H9 (cell line): ENCODE measurements around the gene RITA1. TPM values are rescaled to one million over a fixed set of nuclear protein-coding genes. Genes with fewer than 3 reads are reported as not detected.
A peak's percentile ranks its signal among the peaks of the same experiment; 100 is the strongest.

ENCODE experiments used
- DNase-seq: peaks from one replicate; pipeline ENCODE4 v3.0.0-alpha.2; 2017
- H2AFZ ChIP-seq: one replicate; pipeline ENCODE4 v1.6.1; 2013; ENCODE audit warnings: mild to moderate bottlenecking, low read length, control low read depth, moderate library complexity
- H2AK5ac ChIP-seq: 2 replicates; pipeline ENCODE4 v1.6.1; 2013; ENCODE audit warnings: low read length, control low read depth, mixed read lengths; ENCODE audit not compliant: insufficient read length
- H2BK120ac ChIP-seq: one replicate; pipeline ENCODE4 v1.6.1; 2013; ENCODE audit warnings: low read depth, mild to moderate bottlenecking, low read length, control low read depth, inconsistent platforms; ENCODE audit not compliant: poor library complexity, severe bottlenecking
- H2BK12ac ChIP-seq: 2 replicates; pipeline ENCODE4 v1.6.1; 2013; ENCODE audit warnings: low read length, control low read depth, mixed read lengths, low read depth; ENCODE audit not compliant: insufficient read length
- H2BK15ac ChIP-seq: 2 replicates; pipeline ENCODE4 v1.6.1; 2013; ENCODE audit warnings: low read depth, low read length, control low read depth
- H2BK20ac ChIP-seq: one replicate; pipeline ENCODE4 v1.6.1; 2013; ENCODE audit warnings: low read depth, mild to moderate bottlenecking, low read length, control low read depth, inconsistent platforms; ENCODE audit not compliant: poor library complexity, severe bottlenecking
- H2BK5ac ChIP-seq: 2 replicates; pipeline ENCODE4 v1.6.1; 2013; ENCODE audit warnings: low read length, control low read depth, mixed read lengths; ENCODE audit not compliant: insufficient read length
- H3K14ac ChIP-seq: 2 replicates; pipeline ENCODE4 v1.6.1; 2013; ENCODE audit warnings: low read length, control low read depth; ENCODE audit not compliant: insufficient read depth
- H3K18ac ChIP-seq: 2 replicates; pipeline ENCODE4 v1.6.1; 2013; ENCODE audit warnings: low read depth, mild to moderate bottlenecking, mixed read lengths, low read length, control low read depth; ENCODE audit not compliant: insufficient read length
- H3K23ac ChIP-seq: 2 replicates; pipeline ENCODE4 v1.6.1; 2013; ENCODE audit warnings: low read length, control low read depth, mixed read lengths, low read depth; ENCODE audit not compliant: insufficient read length
- H3K23me2 ChIP-seq: 2 replicates; pipeline ENCODE4 v1.6.1; 2013; ENCODE audit warnings: low read depth, mild to moderate bottlenecking, mixed read lengths, low read length, control low read depth; ENCODE audit not compliant: insufficient read length, poor library complexity, severe bottlenecking
- H3K27ac ChIP-seq: 2 replicates; pipeline ENCODE4 v1.5.1; 2013; ENCODE audit warnings: low read length, control low read depth, mixed read lengths, low read depth; ENCODE audit not compliant: insufficient read length
- H3K27me3 ChIP-seq: 2 replicates; pipeline ENCODE4 v1.6.1; 2013; ENCODE audit warnings: low read length, control low read depth, inconsistent platforms; ENCODE audit not compliant: insufficient read depth
- H3K4ac ChIP-seq: 2 replicates; pipeline ENCODE4 v1.6.1; 2013; ENCODE audit warnings: low read depth, mild to moderate bottlenecking, control low read depth, inconsistent platforms, low read length, moderate library complexity
- H3K4me1 ChIP-seq: 2 replicates; pipeline ENCODE4 v1.6.1; 2013; ENCODE audit warnings: low read length, control low read depth, inconsistent platforms; ENCODE audit not compliant: insufficient read depth
- H3K4me2 ChIP-seq: 2 replicates; pipeline ENCODE4 v1.6.1; 2013; ENCODE audit warnings: low read length, control low read depth, mixed read lengths; ENCODE audit not compliant: insufficient read length, insufficient read depth
- H3K56ac ChIP-seq: 2 replicates; pipeline ENCODE4 v1.6.1; 2013; ENCODE audit warnings: low read depth, mild to moderate bottlenecking, mixed read lengths, low read length, control low read depth; ENCODE audit not compliant: insufficient read length
- H3K79me1 ChIP-seq: 2 replicates; pipeline ENCODE4 v1.6.1; 2013; ENCODE audit warnings: low read depth, mild to moderate bottlenecking, moderate library complexity, low read length, control low read depth, inconsistent platforms; ENCODE audit not compliant: insufficient read depth, poor library complexity, severe bottlenecking
- H3K79me2 ChIP-seq: 2 replicates; pipeline ENCODE4 v1.6.1; 2013; ENCODE audit warnings: low read length, control low read depth, inconsistent platforms; ENCODE audit not compliant: insufficient read depth
- H3K9ac ChIP-seq: 2 replicates; pipeline ENCODE4 v1.6.1; 2013; ENCODE audit warnings: low read length, control low read depth, mixed read lengths; ENCODE audit not compliant: insufficient read length; ENCODE audit errors: extremely low read depth
- H3K9me3 ChIP-seq: one replicate; pipeline ENCODE4 v1.6.1; 2013; ENCODE audit warnings: low read depth, low read length, inconsistent platforms; ENCODE audit not compliant: control insufficient read depth
- H3T11ph ChIP-seq: one replicate; pipeline ENCODE4 v1.6.1; 2013; ENCODE audit warnings: mild to moderate bottlenecking, low read length, control low read depth, inconsistent platforms
- H4K20me1 ChIP-seq: one replicate; pipeline ENCODE4 v1.6.1; 2013; ENCODE audit not compliant: control insufficient read depth, insufficient read length, insufficient read depth
- H4K5ac ChIP-seq: 2 replicates; pipeline ENCODE4 v1.6.1; 2013; ENCODE audit warnings: low read depth, mild to moderate bottlenecking, mixed read lengths, low read length, control low read depth; ENCODE audit not compliant: insufficient read length
- H4K8ac ChIP-seq: replicated peaks from 2 replicates; pipeline ENCODE4 v1.6.1; 2013; ENCODE audit warnings: low read length, control low read depth, mixed read lengths, low read depth; ENCODE audit not compliant: insufficient read length
- H4K91ac ChIP-seq: 2 replicates; pipeline ENCODE4 v1.6.1; 2013; ENCODE audit warnings: low read depth, mild to moderate bottlenecking, moderate library complexity, mixed read lengths, low read length, control low read depth; ENCODE audit not compliant: insufficient read length
- H3K27ac Mint-ChIP-seq, 3 experiments: 2 replicates in 2 of 3; 3 replicates in 1 of 3; pipeline ENCODE4 v1.8.0; 2020 to 2021; ENCODE audit warnings: mixed read lengths in 3 of 3, mild to moderate bottlenecking in 1 of 3, moderate library complexity in 1 of 3
- H3K27me3 Mint-ChIP-seq: 2 replicates; pipeline ENCODE4 v1.8.0; 2021; ENCODE audit warnings: low read depth, mild to moderate bottlenecking, moderate library complexity, mixed read lengths
- H3K36me3 Mint-ChIP-seq, 3 experiments: 2 replicates in 2 of 3; 3 replicates in 1 of 3; pipeline ENCODE4 v1.8.0; 2020 to 2021; ENCODE audit warnings: low read depth in 3 of 3, mixed read lengths in 3 of 3; ENCODE audit not compliant: insufficient read depth in 1 of 3
- H3K4me1 Mint-ChIP-seq, 2 experiments: 2 replicates each; pipeline ENCODE4 v1.8.0; 2020; ENCODE audit warnings: mixed read lengths in 2 of 2
- H3K4me3 Mint-ChIP-seq, 2 experiments: 2 replicates in 1 of 2; 3 replicates in 1 of 2; pipeline ENCODE4 v1.8.0; 2020 to 2021; ENCODE audit warnings: mild to moderate bottlenecking in 2 of 2, mixed read lengths in 2 of 2, moderate library complexity in 1 of 2
- H3K9me3 Mint-ChIP-seq, 2 experiments: 2 replicates in 1 of 2; 3 replicates in 1 of 2; pipeline ENCODE4 v1.8.0; 2020; ENCODE audit warnings: mild to moderate bottlenecking in 2 of 2, mixed read lengths in 2 of 2, moderate library complexity in 1 of 2
- CTCF ChIP-seq: fragments of 200-600 bp; sonication (generic); conservative IDR thresholded peaks from 3 replicates; pipeline ENCODE4 v1.8.0; 2021; ENCODE audit warnings: antibody characterized with exemption, mild to moderate bottlenecking
- WGBS: extraction: QIAGEN DNeasy Blood & Tissue Kit; methylation state at CpG from one replicate; pipeline ENCODE4 v1.1.7; 2013; ENCODE audit warnings: missing lambda C conversion rate, low lambda C conversion rate, mixed read lengths; ENCODE audit not compliant: insufficient read length; ENCODE audit errors: extremely low coverage; 5-methylcytosine and 5-hydroxymethylcytosine counted together
- total RNA-seq: library from RNA; stranded (reverse); gene quantifications from 2 replicates; pipeline ENCODE4 v1.2.1, GENCODE V29; 2021

Gene RITA1
- total RNA-seq, 1 experiment from 2014 or later, result 26.1 TPM

- peak; percentile 100 for DNase-seq
- TF ChIP-seq CTCF, result peak; percentile 17; the same call in 1 of the 3 replicates
- no peak within 1 kb of the TSS for H2BK15ac ChIP-seq
- H3K27me3 ChIP-seq, result no peaks in the 10 kb centered on the region
- H4K5ac ChIP-seq, result no peak within 1 kb of the TSS
- H4K91ac ChIP-seq, result no peak within 1 kb of the TSS
- no peaks in the 10 kb centered on the region for H3K79me1 ChIP-seq
- H3K4me2 ChIP-seq, result peak within 1 kb of the TSS; percentile 80
- H3K4me1 ChIP-seq, result peaks cover 4% of the 10 kb centered on the region; the same call in 1 of the 2 replicates
- H3K23ac ChIP-seq, result no peak within 1 kb of the TSS
- H3K23me2 ChIP-seq, result peaks cover 9% of the 10 kb centered on the region
- no peaks in the 10 kb centered on the region for H3K9me3 Mint-ChIP-seq
- H2AK5ac ChIP-seq, result no peak within 1 kb of the TSS
- no peaks in the 10 kb centered on the region for H3K36me3 Mint-ChIP-seq
- H3K27ac ChIP-seq, result no peak within 1 kb of the TSS
- no peak within 1 kb of the TSS for H2BK20ac ChIP-seq
- H2AFZ ChIP-seq, result no peak within 1 kb of the TSS
- H3K14ac ChIP-seq, result peak within 1 kb of the TSS; percentile 81
- H2BK5ac ChIP-seq, result no peak within 1 kb of the TSS
- H3K56ac ChIP-seq, result no peak within 1 kb of the TSS
- H4K20me1 ChIP-seq, result no peaks in the 10 kb centered on the region
- no peak within 1 kb of the TSS for H4K8ac ChIP-seq
- peak within 1 kb of the TSS; percentile 52 for H3K18ac ChIP-seq
- H3K79me2 ChIP-seq, result peaks cover 1% of the 10 kb centered on the region; the same call in 1 of the 2 replicates
- no peak within 1 kb of the TSS for H2BK120ac ChIP-seq
- H3K4me1 Mint-ChIP-seq, result peaks cover 19 to 20% of the 10 kb centered on the region in 2 experiments
- no peak within 1 kb of the TSS for H2BK12ac ChIP-seq
- no peaks in the 10 kb centered on the region for H3K27me3 Mint-ChIP-seq
- H3K9me3 ChIP-seq, result no peaks in the 10 kb centered on the region
- peak within 1 kb of the TSS; percentile 57 for H3K9ac ChIP-seq
- H3K27ac Mint-ChIP-seq, result peak within 1 kb of the TSS; percentile 63 to 95 (median 93); a peak in 5 of 7 replicates
- WGBS, result no CpG with 5 or more reads among the region's 68 CpGs
- H3K4ac ChIP-seq, result no peak within 1 kb of the TSS
- peak within 1 kb of the TSS; percentile 83 to 94 for H3K4me3 Mint-ChIP-seq
- no peak within 1 kb of the TSS for H3T11ph ChIP-seq
These were observed 35.9 kb downstream of the RITA1 start, which contains the start of gene TPCN1 for GRCh38 chr12:113221181-113221996. TPCN1 (plus strand) TSS chr12:113221464; CDS start chr12:113226853, 5,389 bp downstream.
